HepG2 (cell line): ENCODE data around the gene CAMSAP1.

Source experiments
- CHCHD3 ChIP-seq: sonication (generic); formaldehyde crosslinking; IDR thresholded peaks from 2 replicates; pipeline ENCODE4 v1.8.0; 2022; ENCODE audit warnings: mild to moderate bottlenecking, missing genetic modification reagents, moderate library complexity
- GABPA ChIP-seq, 2 experiments: IDR thresholded peaks; 2 replicates each; pipeline ENCODE4 v1.6.1; 2011 to 2016; ENCODE audit warnings: low read depth in 2 of 2, low read length in 1 of 2, missing biosample characterization in 1 of 2, missing genetic modification characterization in 1 of 2
- HCFC1 ChIP-seq: fragments of 150-350 bp; IDR thresholded peaks from 2 replicates; pipeline ENCODE4 v1.6.1; 2014; ENCODE audit warnings: low read depth, low read length
- HNF4A ChIP-seq: sonication (generic); formaldehyde crosslinking; IDR thresholded peaks from 2 replicates; pipeline ENCODE4 v1.4.0; 2020; ENCODE audit warnings: missing genetic modification reagents
- MXI1 ChIP-seq: IDR thresholded peaks from 3 replicates; pipeline ENCODE4 v1.6.1; 2012; ENCODE audit warnings: low read depth, low read length, inconsistent platforms, borderline replicate concordance
- MYC ChIP-seq: sonication (generic); formaldehyde crosslinking; IDR thresholded peaks from 2 replicates; pipeline ENCODE4 v1.9.0; 2021; ENCODE audit warnings: missing genetic modification reagents, borderline replicate concordance
- MYPOP ChIP-seq: sonication (generic); formaldehyde crosslinking; IDR thresholded peaks from 2 replicates; pipeline ENCODE4 v1.8.1; 2023; ENCODE audit warnings: mild to moderate bottlenecking, moderate library complexity, missing genetic modification reagents
- POLR2A ChIP-seq, 2 experiments: IDR thresholded peaks; 2 replicates each; pipeline ENCODE4 v1.6.1; 2011; ENCODE audit warnings: low read depth in 2 of 2, low read length in 2 of 2, mild to moderate bottlenecking in 1 of 2, moderate library complexity in 1 of 2; ENCODE audit not compliant: insufficient read depth in 1 of 2
- SMC3 ChIP-seq: IDR thresholded peaks from 2 replicates; pipeline ENCODE4 v1.6.1; 2011; ENCODE audit warnings: low read length, improper control_type of control experiment
- TBL1XR1 ChIP-seq: fragments of 150-350 bp; IDR thresholded peaks from 2 replicates; pipeline ENCODE4 v1.6.1; 2014; ENCODE audit warnings: borderline replicate concordance, low read length; ENCODE audit not compliant: partially characterized antibody
- ZEB1 ChIP-seq: IDR thresholded peaks from 2 replicates; pipeline ENCODE4 v1.6.1; 2012; ENCODE audit warnings: mild to moderate bottlenecking, low read depth, inconsistent platforms; ENCODE audit not compliant: insufficient replicate concordance
- ZFP41 ChIP-seq: sonication (generic); formaldehyde crosslinking; IDR thresholded peaks from 2 replicates; pipeline ENCODE4 v1.4.0; 2020; ENCODE audit warnings: mild to moderate bottlenecking, missing genetic modification reagents, borderline replicate concordance
- ZNF143 ChIP-seq: sonication (generic); formaldehyde crosslinking; IDR thresholded peaks from 2 replicates; pipeline ENCODE4 v1.4.0; 2020; ENCODE audit warnings: missing genetic modification reagents
- ZNF549 ChIP-seq: sonication (generic); formaldehyde crosslinking; IDR thresholded peaks from 2 replicates; pipeline ENCODE4 v1.5.0; 2020; ENCODE audit warnings: missing genetic modification reagents

GRCh38 chr9:135796784-135797485 is 110.4 kb downstream of the CAMSAP1 start:
- TF ChIP-seq HNF4A (CRISPR knock-in tag) (no peak), MYC (CRISPR knock-in tag) (no peak), MXI1 (no peak), POLR2A (IDR thresholded peaks at IDR 0.05; ENCODE audit: insufficient read depth in 1 of 2, low read depth in 2 of 2, low read length in 2 of 2) (no peak), CHCHD3 (CRISPR knock-in tag) (no peak), ZNF143 (no peak), ZFP41 (CRISPR knock-in tag) (no peak), GABPA (IDR thresholded peaks at IDR 0.05; ENCODE audit: low read depth, low read length) (no peak), GABPA (CRISPR knock-in tag; IDR thresholded peaks at IDR 0.05; ENCODE audit: low read depth) (no peak), TBL1XR1 (no peak), SMC3 (no peak), ZNF549 (no peak), ZEB1 (no peak), MYPOP (no peak), HCFC1 (no peak)
